ENCODE results near the gene FOXD4L6.
"Not testable (repeated sequence)": the region's sequence is repeated elsewhere in the genome, so short reads cannot be mapped to it uniquely, and the experiment has no call there.

FOXD4L6 gene

DNA sequence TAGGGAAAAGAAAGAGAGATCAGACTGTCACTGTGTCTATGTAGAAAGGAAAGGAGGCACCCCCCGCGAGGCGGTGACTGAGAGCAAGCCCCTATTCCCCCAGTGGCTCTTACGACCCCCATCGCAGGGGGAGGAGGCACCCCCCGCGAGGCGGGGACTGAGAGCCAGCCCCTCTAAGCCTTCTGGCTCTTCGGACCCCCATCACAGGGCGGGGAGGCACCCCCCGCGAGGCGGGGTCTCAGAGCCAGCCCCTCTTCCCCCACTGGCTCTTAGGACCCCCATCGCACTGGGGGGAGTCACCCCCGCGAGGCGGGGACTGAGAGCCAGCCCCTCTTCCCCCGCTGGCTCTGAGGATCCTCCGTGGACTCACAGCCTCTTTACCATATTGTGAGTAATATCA is 23.9 kb downstream of the FOXD4L6 start:
- DNase-seq (ENCODE audit: extremely low read depth in 1 of 2, low read depth in 1 of 2): not testable (repeated sequence)

DNA sequence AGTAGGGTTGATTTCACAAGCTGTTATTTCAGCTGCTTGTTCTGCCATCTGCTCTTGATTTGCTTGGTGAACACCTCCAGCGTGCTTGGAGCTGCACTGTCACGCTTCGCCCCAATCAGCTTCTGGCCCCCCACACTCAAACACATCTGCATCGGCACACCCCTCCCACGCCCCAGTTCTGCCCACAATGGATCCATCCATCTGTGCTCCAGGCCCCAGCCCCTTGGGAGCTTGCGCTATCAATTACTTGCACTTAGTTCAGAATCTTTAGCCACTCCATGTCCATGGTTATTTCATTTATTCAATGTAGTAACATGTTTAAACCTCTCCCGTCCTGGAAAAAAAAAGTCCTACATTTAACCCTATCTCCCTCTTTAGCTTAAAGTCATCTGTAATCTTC is 28.0 kb downstream of the FOXD4L6 start:
- not testable (repeated sequence) for DNase-seq (ENCODE audit: extremely low read depth in 1 of 2, low read depth in 1 of 2)

DNA sequence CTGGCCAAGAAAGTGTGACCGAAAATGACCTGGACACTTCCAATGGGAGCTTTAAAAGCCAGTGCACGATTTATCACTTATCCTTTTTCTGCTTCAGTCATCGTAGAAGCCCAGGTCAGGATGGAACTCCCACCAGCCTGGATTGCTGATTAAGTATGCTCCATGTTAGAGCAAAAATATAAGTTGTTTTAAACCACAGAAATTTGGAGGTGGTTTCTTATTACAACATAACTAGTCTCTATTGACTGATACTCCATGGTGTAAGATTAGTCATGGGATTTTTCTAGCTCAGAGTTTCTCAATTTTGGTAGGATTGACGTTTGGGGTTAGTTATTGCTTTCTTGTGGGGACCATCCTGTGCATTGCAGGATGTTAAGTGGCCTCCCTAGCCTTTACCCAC is 29.7 kb downstream of the FOXD4L6 start:
- DNase-seq (ENCODE audit: extremely low read depth in 1 of 2, low read depth in 1 of 2): not testable (repeated sequence)

DNA sequence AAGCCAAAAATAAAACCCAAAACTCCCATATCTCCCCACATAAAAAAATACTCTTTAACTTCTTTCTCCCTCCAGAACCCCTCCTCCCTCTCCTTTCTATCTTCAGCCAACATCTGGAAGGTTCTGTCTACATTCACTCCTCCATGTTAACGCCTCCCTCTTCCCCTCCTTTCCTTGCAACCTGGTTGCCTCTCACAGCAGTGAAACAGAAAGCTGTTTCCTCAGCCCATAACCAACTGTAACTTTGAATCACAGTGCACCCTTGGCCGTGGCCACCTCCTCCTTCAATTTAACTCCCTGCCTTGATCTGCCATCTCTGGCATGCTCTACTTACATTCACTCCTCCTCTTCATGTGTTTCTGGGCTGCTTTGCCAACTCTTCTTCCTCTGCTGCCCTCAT is 33.4 kb downstream of the FOXD4L6 start:
- not testable (repeated sequence) for DNase-seq (ENCODE audit: extremely low read depth in 1 of 2, low read depth in 1 of 2)

DNA sequence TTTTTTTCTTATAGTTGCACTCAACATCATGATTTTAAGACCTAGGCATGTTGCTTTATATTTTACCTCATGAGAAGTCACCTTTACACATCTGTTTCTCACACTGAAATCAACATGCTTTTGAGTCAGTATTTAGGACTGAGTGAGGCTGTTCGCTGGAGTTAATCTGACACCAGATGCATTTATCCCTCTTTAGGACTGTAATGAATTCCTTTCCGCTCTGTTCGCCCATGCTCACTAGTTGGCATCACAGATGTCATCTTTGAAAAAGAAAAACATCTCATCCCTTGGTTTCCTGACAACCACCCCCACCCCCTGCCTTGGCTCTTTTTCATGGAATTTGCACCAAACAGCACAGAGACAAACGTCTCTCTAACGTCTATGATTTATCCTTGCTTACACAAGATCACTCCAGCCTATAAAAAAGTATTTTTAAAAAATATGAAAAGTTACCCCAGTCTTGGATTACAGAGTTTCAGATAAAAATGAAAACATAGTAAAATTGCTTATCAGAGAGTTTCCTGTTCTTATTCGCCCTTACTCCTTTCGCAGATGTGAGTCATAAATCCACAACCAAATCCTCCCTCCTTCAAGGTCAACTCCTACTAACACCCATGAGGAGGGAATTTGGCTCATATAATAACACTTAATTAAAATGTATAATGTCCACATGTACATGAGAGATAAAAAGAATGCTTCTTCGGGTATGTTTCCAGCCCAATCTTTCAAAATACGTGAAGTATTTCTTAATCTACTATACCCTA is 34.3 kb downstream of the FOXD4L6 start:
- DNase-seq (ENCODE audit: extremely low read depth in 1 of 2, low read depth in 1 of 2): not testable (repeated sequence)

DNA sequence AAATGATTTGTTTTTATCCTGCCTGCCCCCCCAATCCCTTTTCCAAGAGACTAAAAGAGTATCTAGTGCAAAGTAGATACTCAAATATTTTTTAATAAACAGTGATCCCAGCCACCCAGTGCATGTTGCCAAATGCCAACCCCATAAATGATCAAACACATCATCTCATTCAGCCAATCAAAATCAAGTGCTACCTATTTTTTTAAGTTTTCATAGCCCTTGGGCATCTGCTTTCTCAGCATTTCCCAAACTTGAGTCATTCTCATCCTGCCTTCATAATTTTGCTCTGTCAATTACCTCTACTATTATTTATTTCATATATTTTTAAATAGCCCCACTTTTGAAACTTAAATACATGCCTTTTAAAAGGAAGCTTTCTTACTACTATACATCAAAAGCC is 37.6 kb downstream of the FOXD4L6 start:
- DNase-seq (ENCODE audit: extremely low read depth in 1 of 2, low read depth in 1 of 2): not testable (repeated sequence)

DNA sequence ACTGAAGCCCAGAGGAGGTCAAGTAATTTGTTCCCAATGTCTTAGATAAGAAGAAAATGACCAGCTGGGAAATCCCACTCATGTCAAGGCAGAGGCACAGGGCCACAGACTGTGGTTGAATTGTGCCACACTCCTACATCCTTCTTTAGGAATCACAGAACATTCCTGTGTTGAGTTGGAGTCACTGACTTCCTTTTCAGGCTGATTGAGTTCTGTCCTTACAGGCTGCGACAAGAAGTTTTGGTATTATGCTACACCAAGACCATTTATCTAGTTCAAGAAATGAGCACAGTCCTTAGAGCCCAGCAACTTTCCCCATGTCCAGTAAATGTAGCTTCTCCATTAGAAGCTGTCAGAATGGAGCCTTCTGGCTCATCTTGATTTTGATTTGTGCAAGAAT is 38.1 kb downstream of the FOXD4L6 start:
- DNase-seq (ENCODE audit: extremely low read depth in 1 of 2, low read depth in 1 of 2): not testable (repeated sequence)

DNA sequence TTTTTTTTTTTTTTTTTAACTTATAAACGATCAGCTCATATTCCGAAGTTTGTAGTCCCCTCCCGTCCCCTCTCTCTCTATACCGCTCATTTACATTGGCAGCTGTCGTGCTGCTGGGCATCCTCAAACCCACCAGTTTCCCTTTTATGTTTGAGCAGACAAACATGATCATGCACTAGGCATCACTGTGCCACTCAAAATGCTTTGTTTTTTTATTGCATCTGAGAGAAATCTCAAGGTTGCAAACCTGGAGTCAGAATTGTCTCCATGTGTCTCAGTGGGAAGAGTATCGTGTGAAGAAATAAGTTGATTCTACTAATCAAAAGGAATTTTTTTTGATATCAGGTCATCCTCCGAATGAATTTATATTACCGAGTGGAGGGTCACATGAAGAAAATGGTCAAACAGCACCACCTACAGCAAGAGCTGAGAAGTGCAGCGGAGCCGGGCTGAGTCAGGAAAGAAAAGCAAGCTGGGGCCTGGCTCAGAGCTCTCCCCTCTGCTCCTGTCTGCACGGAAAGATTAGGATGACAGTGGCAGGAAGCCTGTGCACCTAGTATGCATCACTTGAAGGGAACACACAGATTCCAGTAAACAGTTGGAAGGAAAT is 39.9 kb downstream of the FOXD4L6 start:
- not testable (repeated sequence) for DNase-seq (ENCODE audit: extremely low read depth in 1 of 2, low read depth in 1 of 2)

DNA sequence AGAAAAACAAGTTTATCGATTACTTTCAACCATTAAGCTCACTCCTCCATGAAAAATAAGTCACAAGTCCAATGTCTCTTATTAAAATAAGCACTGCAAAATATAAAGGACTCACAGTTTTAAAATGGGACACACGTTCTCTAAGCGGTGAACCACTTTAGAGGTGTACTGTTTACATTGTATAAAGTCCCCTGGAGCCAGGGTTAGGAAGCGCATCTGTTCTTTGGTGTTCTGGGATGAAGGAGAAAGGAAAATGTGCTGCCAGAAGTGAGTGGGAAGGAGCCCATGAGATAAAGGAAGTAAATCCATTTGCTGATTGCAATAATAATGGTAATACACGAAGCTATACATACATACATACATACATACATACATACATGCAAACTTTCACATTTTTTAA is 40.6 kb downstream of the FOXD4L6 start:
- not testable (repeated sequence) for DNase-seq (ENCODE audit: extremely low read depth in 1 of 2, low read depth in 1 of 2)

DNA sequence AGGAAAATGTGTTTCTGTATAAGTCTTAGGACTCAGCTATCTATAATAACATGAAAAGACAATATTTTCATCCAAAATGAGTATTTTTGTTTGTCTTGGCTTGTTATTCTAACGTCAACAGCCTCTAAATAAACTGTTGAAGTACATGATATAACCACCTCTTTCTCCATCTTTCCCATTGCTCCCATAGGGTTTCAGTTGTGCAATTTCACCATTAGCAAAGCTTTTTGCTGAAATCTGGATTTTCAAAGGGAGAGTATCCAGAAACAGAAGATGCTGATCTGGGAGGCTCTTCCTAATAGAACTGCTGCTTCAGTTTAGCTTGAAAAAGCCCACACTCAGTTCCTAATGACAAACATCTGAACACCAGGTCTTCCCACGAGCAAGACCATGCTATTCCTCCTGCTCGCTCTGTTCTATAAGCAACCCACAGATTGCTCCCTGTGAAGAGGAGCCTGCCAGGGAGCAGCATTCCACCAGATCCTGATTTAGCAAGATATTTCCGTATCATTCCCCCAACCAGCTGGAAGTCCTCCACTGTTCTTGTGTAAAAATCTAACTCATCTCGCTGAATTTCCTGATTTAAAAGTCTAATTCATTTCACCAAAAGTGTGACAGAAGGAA is 41.2 kb downstream of the FOXD4L6 start:
- not testable (repeated sequence) for DNase-seq (ENCODE audit: extremely low read depth in 1 of 2, low read depth in 1 of 2)

DNA sequence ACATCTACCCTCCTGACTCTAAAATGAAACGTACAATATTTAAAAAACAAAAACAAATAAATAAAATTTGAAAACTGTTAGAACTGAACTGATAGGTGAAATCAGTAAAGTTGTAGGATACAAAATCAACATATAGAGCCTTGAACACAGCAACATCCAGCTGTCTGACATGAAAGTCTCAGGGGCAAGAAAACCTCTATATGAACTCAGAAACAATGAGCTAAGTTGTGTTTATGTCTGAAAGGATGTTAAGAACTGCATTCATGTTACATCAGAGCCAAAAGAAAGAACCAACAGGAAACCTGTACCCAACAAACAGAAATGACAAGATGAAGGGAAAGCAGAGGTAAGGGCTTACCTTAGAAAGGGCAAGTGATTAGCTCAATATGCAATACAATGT is 41.8 kb downstream of the FOXD4L6 start:
- DNase-seq (ENCODE audit: extremely low read depth in 1 of 2, low read depth in 1 of 2): not testable (repeated sequence)

DNA sequence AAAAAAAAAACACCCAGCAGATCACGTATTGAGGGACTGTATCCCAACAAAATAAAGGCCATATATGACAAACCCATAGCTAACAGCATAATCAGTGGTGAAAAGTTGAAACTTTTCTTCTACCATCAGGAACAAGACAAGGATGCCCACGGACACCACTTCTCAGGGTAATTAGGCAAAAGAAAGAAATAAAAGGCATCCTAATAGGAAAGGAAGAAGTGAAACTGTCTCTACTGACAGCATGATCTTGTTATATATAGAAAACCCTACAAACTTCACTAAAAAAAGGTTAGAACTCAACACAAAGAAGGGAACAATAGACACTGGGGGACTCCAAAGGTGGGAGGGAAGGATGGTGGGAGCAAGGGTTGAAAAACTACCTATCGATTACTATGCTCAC is 42.3 kb downstream of the FOXD4L6 start:
- DNase-seq (ENCODE audit: extremely low read depth in 1 of 2, low read depth in 1 of 2): not testable (repeated sequence)

DNA sequence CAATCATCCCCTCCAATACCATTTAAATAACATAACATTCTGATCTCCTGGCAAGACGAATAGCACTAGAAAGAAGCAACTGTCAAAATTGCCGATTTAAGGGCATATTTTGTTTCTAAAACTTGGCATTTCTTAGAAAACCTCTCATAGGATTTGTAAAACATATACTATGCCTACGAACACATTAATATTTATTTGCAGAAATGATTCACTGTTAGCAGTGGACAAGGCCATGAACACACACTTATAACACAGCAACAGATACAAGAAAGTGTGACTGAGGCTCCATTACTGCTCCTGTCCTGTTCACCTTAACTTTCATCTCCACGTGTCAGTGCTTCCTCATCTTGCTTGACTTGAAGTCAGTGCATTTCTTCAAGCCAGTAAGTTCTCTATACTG is 46.1 kb downstream of the FOXD4L6 start:
- not testable (repeated sequence) for DNase-seq (ENCODE audit: extremely low read depth in 1 of 2, low read depth in 1 of 2)

DNA sequence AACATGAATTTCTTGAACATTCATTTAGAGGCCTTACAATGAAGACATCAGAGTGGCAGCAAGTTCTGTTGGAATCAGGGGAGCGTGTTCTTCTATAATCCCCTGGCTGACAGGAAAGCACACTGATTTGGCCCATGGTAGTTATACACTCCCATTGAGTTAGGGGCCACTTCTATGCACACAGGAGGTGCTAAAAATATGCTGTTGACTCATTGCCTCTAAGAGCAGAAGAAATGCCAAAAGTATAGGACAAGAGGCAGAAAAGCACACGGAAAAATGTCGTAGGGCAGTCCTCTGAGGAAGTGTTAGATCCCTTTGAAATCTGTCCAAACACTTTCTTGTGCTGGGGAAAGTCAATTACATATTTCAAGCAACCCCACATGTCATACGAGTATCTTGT is 49.0 kb downstream of the FOXD4L6 start:
- DNase-seq (ENCODE audit: extremely low read depth in 1 of 2, low read depth in 1 of 2): not testable (repeated sequence)

DNA sequence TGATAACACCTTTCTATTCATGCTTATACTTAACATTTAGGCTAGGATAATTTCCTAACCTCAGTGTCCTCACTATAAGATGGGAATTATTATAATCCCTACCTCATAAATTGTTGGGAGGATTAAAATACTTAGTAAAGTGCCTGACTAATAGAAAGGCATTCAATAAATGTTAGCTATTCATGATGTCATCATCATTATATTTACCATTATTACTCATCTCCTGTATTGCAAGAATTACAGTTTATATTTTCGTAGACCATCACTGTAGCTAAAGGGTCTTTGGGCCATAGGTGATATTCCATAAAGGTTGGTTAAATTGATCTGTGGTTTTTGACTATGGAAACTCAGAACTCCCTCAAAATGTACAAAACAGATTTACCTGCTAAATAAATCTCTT is 50.9 kb downstream of the FOXD4L6 start:
- DNase-seq (ENCODE audit: extremely low read depth in 1 of 2, low read depth in 1 of 2): not testable (repeated sequence)

All from stimulated activated CD8-positive, alpha-beta memory T cell treated with anti-CD3 and anti-CD28 coated beads, Interleukin-7, amount 100 ng/mL, for 48 hours (primary cell).